ENCODE measurements around the gene P2RX2. TPM values are rescaled to one million over a fixed set of nuclear protein-coding genes. Genes with fewer than 3 reads are reported as not detected.

The P2RX2 gene
- total and polyA plus RNA-seq, 5 donors = not detected

DNA sequence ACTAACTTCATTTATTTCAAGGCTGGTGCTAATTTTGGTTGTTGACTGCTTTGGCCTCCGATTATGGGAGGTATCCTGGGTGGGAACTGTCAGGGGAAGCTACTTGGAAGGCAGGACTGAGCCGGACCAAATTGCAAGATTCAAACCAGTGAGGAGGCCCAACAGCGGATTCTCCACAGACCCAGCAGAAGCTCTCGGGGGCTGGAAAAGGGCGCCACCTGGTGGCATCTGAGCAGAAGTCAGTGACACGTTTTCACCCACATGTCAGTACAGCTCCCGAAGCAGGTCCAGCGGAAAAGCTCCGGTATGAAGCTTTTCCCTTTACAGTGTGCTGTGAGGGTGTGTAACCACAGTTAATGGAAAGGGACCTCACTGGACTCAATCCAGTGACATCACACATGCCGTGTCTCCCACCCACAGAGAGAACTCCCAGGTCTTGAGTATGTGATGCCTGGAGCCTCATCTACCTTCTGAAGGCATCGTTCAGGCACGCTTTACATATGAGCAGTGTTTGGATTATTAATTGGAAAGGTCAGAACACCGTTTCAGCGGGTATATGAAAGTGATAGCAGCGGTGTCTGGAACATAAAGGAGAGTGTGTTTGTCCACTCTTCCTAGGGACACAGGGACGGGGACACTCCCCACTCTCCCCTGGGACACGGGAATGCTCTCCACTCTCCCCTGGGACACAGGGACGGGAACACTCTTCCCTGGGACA lies 3.6 kb upstream of the P2RX2 start:
- H3K27me3 ChIP-seq (ENCODE audit: control insufficient read depth, insufficient read depth) = no peaks in the 10 kb centered on the region
- DNase-seq = peak; percentile 81 to 92 (median 90)
- 23% methylated on average over 18 of the region's 18 CpGs for WGBS

DNA sequence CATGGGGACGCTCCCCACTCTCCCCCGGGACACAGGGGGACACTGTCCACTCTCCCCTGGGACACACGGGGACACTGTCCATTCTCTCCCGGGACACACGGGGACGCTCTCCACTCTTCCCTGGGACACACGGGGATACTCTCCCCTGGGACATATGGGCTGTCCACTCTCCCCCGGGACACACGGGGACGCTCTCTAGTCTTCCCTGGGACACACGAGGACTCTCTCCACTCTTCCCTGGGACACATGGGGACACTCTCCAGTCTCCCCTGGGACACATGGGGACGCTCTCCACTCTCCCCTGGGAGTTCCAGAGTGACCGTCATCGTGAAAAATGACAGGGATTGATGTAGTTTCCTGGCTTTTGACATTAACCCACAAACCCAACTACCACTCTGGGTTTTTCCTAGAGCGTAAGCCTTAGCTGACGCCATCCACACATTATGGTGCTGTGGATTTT lies 3.0 kb upstream of the P2RX2 start:
- Histone ChIP-seq H3K4me1 (ENCODE audit: control insufficient read depth, insufficient read depth, low read length) (no peaks in the 10 kb centered on the region), H3K4me3 (ENCODE audit: low read length) (no peak overlapping the region), H3K27me3 (ENCODE audit: control insufficient read depth, insufficient read depth) (no peaks in the 10 kb centered on the region), H3K27ac (ENCODE audit: low read length) (no peak overlapping the region), H3K9me3 (ENCODE audit: control insufficient read depth, low read length) (peaks cover 8% of the 10 kb centered on the region)
- DNase-seq (peak in 1 of 3 donors; percentile 25), ATAC-seq (peak; percentile 4 to 11)
- intact Hi-C loops (cut with DNase I) = loop anchor here in 3 of 4 donors (2.0 to 10.0 kb wide), 3 partner anchors 201 to 461 kb away; no protein-coding TSS in a partner anchor
- WGBS = 75% methylated on average over 16 of the region's 16 CpGs

More for the DNA sequence above, 3.6 kb upstream of the P2RX2 start:
- Histone ChIP-seq H3K4me1 (ENCODE audit: control insufficient read depth, insufficient read depth, low read length) (no peaks in the 10 kb centered on the region), H3K27ac (ENCODE audit: low read length) (no peak overlapping the region), H3K9me3 (ENCODE audit: control insufficient read depth, low read length) (peaks cover 8% of the 10 kb centered on the region), H3K4me3 (ENCODE audit: low read length) (no peak overlapping the region)
- peak; percentile 86 to 89 for ATAC-seq
- intact Hi-C loops (cut with DNase I) = loop anchor here (2.0 to 10.0 kb wide), 4 partner anchors 198 to 460 kb away; no protein-coding TSS in a partner anchor

DNA sequence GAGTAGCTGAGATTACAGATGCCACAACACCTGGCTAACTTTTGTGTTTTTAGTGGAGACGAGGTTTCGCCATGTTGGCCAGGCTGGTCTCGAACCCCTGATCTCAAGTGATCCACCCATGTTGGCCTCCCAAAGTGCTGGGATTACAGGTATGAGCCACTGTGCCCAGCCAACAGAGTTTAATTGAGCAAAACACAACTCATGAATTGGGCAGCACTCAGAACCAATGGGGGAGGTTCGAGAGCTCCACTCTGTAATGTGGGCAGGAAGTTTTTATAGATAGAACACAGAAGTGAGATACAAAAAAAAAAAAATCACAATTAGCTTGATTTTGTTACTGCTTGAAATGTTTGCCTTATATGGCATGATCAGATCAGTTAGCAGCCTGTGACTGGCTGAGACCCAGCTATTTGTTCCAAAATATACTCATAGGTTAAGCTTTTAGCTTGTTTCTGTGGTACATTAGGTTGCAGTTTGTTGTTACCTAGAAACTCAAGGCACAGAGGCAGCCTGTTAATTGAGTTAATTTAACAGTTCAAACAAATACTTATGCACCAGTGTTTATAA lies 1.4 kb upstream of the P2RX2 start:
- no peak for DNase-seq

DNA sequence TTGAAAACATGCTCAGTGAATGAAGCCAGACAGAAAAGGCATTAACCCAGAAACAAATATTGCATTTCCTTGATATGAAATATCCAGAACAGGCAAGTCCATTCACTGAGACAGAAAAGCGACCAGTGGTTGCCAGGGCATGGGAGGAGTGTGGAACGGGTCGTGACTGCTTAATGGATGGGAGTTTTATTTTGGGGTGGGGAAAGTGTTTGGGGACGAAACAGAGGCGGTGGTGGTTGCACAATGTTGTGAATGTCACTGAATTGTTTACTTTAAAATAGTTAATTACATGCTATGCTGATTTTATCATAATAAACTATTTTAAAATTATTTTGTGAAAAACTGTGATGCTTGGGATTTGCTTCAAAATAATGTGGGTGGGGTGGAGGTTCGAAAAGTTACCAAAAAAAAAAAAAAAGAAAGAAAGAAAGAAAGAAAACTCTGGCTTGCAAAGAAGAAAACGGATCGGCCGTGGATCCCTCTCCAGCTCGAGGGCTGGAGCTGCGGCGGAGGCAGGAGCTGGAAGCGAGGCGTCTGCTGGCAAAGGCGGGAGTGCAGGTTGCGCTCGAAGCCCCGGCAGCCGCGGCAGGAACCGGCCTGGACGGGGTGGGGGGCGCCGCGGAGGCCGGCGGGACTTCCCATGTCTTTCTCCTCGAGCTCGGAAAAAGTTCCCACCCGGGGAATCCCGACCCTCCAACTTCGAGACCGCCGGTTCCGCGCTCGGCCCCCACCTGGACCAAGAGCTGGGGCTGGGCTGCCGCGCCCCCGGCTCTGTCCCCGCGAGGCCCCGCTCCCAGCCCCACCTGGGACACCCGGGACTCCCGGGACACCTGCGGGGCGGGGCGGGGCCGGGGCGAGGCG lies 524 bp upstream of the P2RX2 start:
- DNase-seq (peak in 1 of 3 donors; percentile 28), ATAC-seq (no peak)
- Histone ChIP-seq H3K27ac (ENCODE audit: low read length) (no peak overlapping the region), H3K27me3 (ENCODE audit: control insufficient read depth, insufficient read depth) (no peaks in the 10 kb centered on the region), H3K4me1 (ENCODE audit: control insufficient read depth, insufficient read depth, low read length) (no peaks in the 10 kb centered on the region), H3K4me3 (ENCODE audit: low read length) (peak overlapping the region; percentile 34), H3K9me3 (ENCODE audit: control insufficient read depth, low read length) (peaks cover 5% of the 10 kb centered on the region)
- WGBS = 6% methylated on average over 51 of the region's 51 CpGs
- intact Hi-C loops (cut with DNase I) = loop anchor here in 3 of 4 donors (5.0 to 10.0 kb wide), 2 partner anchors 206 to 463 kb away; no protein-coding TSS in a partner anchor

More for the DNA sequence above, 1.4 kb upstream of the P2RX2 start:
- WGBS = 79% methylated on average over 4 of the region's 4 CpGs
- ATAC-seq = no peak
- Histone ChIP-seq H3K4me1 (ENCODE audit: control insufficient read depth, insufficient read depth, low read length) (no peaks in the 10 kb centered on the region), H3K27me3 (ENCODE audit: control insufficient read depth, insufficient read depth) (no peaks in the 10 kb centered on the region), H3K4me3 (ENCODE audit: low read length) (no peak overlapping the region), H3K9me3 (ENCODE audit: control insufficient read depth, low read length) (peaks cover 5% of the 10 kb centered on the region), H3K27ac (ENCODE audit: low read length) (no peak overlapping the region)
- intact Hi-C loops (cut with DNase I) = loop anchor here in 3 of 4 donors (5.0 to 10.0 kb wide), 2 partner anchors 205 to 462 kb away; no protein-coding TSS in a partner anchor

DNA sequence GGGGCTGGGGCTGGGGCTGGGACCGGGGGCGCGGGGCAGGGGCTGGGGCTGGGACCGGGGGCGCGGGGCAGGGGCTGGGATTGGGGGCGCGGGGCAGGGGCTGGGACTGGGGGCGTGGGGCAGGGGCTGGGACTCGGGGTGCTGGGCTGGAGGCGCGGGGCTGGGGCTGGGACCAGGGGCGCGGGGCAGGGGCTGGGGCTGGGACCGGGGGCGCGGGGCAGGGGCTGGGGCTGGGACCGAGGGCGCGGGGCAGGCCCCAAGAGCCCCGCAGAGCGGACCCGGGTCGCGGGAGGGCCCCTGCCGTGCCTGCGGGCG lies 452 bp downstream of the P2RX2 start:
- Histone ChIP-seq H3K27ac (ENCODE audit: low read length) (no peak overlapping the region), H3K9me3 (ENCODE audit: control insufficient read depth, low read length) (peaks cover 5% of the 10 kb centered on the region), H3K27me3 (ENCODE audit: control insufficient read depth, insufficient read depth) (no peaks in the 10 kb centered on the region), H3K4me1 (ENCODE audit: control insufficient read depth, insufficient read depth, low read length) (no peaks in the 10 kb centered on the region), H3K4me3 (ENCODE audit: low read length) (no peak overlapping the region)
- intact Hi-C loops (cut with DNase I) = loop anchor here in 3 of 4 donors (5.0 to 10.0 kb wide), 2 partner anchors 207 to 464 kb away; no protein-coding TSS in a partner anchor
- WGBS = 8% methylated on average over 27 of the region's 28 CpGs
- DNase-seq = no peak
- ATAC-seq = no peak

DNA sequence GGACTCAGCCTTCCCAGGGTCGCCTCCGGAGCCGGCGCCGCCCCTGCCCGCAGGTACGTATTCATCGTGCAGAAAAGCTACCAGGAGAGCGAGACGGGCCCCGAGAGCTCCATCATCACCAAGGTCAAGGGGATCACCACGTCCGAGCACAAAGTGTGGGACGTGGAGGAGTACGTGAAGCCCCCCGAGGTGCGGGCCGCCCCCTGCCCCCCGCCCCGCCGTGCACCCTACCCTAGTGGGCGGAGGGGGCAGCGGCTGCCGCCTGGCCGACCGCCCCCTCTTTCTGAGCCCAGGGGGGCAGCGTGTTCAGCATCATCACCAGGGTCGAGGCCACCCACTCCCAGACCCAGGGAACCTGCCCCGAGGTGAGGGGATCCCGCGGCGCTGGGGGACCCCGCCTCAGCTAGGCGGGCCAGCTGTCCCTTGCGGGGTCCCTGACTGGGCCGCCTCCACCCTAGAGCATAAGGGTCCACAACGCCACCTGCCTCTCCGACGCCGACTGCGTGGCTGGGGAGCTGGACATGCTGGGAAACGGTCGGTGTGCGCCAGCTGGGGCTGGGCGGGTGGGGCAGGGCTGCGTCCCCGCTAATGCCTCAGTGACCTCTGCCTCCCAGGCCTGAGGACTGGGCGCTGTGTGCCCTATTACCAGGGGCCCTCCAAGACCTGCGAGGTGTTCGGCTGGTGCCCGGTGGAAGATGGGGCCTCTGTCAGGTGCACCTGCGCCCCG lies 973 bp downstream of the P2RX2 start:
- no peaks in the 10 kb centered on the region for H3K27me3 ChIP-seq (ENCODE audit: control insufficient read depth, insufficient read depth)
- H3K4me3 ChIP-seq (ENCODE audit: low read length) = no peak overlapping the region
- intact Hi-C loops (cut with DNase I) = loop anchor here in 3 of 4 donors (5.0 to 10.0 kb wide), 2 partner anchors 207 to 465 kb away; no protein-coding TSS in a partner anchor
- ATAC-seq (no peak), DNase-seq (peak in 1 of 3 donors; percentile 48)
- no peaks in the 10 kb centered on the region for H3K4me1 ChIP-seq (ENCODE audit: control insufficient read depth, insufficient read depth, low read length)
- peaks cover 5% of the 10 kb centered on the region for H3K9me3 ChIP-seq (ENCODE audit: control insufficient read depth, low read length)
- 19% methylated on average over 53 of the region's 53 CpGs for WGBS
- no peak overlapping the region for H3K27ac ChIP-seq (ENCODE audit: low read length)

DNA sequence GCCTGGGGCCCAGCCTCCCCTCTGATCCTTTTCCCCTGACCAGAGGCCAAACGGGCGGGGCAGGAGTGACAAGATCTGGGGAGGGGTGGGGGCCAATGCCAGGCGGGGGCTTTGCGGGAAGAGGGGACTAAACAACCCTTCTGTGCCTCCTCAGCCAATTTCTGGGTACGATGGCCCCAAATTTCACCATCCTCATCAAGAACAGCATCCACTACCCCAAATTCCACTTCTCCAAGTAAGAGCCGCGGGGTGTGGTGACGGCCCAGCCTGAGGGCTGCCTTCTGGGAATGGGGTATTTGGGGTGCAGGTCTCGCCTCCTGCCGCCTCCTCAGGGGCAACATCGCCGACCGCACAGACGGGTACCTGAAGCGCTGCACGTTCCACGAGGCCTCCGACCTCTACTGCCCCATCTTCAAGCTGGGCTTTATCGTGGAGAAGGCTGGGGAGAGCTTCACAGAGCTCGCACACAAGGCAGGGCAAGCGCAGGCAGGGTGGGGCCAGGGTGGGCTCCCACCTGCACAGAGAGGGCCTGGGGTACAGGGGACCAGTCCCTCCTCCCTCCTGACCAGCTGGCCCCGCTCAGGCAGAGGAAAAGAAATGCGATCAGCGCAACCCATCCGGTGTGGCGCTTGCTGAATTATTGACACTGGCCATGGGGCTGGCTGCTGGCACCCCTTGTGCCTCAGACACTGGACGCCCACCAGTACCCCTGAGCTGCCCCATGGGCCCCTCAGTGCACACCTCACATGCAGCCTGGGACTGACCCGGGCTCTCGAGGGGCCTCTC lies 1.7 kb downstream of the P2RX2 start:
- H3K4me1 ChIP-seq (ENCODE audit: control insufficient read depth, insufficient read depth, low read length) = no peaks in the 10 kb centered on the region
- no peaks in the 10 kb centered on the region for H3K27me3 ChIP-seq (ENCODE audit: control insufficient read depth, insufficient read depth)
- H3K27ac ChIP-seq (ENCODE audit: low read length) = no peak overlapping the region
- ATAC-seq (no peak), DNase-seq (peak in 1 of 3 donors; percentile 33)
- H3K4me3 ChIP-seq (ENCODE audit: low read length) = no peak overlapping the region
- 62% methylated on average over 29 of the region's 29 CpGs for WGBS
- intact Hi-C loops (cut with DNase I) = no loop called here
- peaks cover 5% of the 10 kb centered on the region for H3K9me3 ChIP-seq (ENCODE audit: control insufficient read depth, low read length)

DNA sequence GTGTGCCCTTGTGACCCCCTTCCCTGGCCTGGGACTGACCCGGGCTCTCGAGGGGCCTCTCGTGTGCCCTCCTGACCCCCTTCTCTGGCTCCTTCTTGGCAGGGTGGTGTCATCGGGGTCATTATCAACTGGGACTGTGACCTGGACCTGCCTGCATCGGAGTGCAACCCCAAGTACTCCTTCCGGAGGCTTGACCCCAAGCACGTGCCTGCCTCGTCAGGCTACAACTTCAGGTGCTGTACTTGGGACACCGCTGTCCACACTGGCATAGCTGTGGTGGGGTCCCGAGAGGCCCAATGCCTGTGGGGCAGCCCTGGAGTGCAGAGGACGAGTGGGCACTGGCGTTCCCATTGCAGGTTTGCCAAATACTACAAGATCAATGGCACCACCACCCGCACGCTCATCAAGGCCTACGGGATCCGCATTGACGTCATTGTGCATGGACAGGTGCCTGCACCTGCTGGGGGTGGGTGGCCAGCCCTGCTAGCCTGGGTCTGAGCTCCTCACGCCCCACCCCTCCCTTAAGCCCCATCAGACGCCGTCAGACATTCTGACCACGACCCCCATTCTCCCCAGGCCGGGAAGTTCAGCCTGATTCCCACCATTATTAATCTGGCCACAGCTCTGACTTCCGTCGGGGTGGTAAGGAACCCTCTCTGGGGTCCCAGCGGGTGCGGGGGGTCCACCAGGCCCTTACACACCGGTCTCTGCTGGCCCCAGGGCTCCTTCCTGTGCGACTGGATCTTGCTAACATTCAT lies 2.5 kb downstream of the P2RX2 start:
- no peak for ATAC-seq
- Histone ChIP-seq H3K4me1 (ENCODE audit: control insufficient read depth, insufficient read depth, low read length) (no peaks in the 10 kb centered on the region), H3K9me3 (ENCODE audit: control insufficient read depth, low read length) (peaks cover 5% of the 10 kb centered on the region), H3K27ac (ENCODE audit: low read length) (no peak overlapping the region), H3K4me3 (ENCODE audit: low read length) (no peak overlapping the region), H3K27me3 (ENCODE audit: control insufficient read depth, insufficient read depth) (no peaks in the 10 kb centered on the region)
- 73% methylated on average over 28 of the region's 28 CpGs for WGBS
- intact Hi-C loops (cut with DNase I) = no loop called here
- peak in 1 of 3 donors; percentile 39 for DNase-seq

DNA sequence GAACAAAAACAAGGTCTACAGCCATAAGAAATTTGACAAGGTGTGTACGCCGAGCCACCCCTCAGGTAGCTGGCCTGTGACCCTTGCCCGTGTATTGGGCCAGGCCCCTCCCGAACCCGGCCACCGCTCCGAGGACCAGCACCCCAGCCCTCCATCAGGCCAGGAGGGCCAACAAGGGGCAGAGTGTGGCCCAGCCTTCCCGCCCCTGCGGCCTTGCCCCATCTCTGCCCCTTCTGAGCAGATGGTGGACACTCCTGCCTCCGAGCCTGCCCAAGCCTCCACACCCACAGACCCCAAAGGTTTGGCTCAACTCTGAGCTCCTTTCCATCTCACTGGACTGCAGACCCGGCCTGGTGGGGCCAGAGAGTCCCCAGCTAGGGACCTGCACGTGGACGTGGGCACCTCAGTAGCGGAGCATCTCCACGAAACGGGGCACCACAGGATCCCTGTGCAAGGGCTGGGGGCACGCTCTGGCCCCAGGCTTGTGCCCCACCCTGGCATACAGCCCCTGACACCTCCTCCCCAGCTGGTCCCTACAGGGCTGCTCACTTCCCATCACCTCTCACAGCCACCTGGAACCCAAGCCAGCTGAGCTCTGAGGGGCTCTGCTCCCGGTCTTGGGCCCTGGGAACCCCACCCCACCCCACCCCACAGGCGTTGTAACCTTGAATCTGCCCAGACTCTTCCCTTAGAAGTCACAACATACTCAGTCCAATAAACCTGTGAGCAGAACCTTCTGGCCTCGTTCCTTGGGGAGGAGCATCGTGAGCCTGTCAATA lies 3.3 kb downstream of the P2RX2 start:
- H3K27me3 ChIP-seq (ENCODE audit: control insufficient read depth, insufficient read depth) = no peaks in the 10 kb centered on the region
- ATAC-seq (no peak), DNase-seq (peak in 1 of 3 donors; percentile 32)
- peaks cover 2% of the 10 kb centered on the region for H3K9me3 ChIP-seq (ENCODE audit: control insufficient read depth, low read length)
- H3K27ac ChIP-seq (ENCODE audit: low read length) = no peak overlapping the region
- no peak overlapping the region for H3K4me3 ChIP-seq (ENCODE audit: low read length)
- intact Hi-C loops (cut with DNase I) = no loop called here
- H3K4me1 ChIP-seq (ENCODE audit: control insufficient read depth, insufficient read depth, low read length) = no peaks in the 10 kb centered on the region
- WGBS = 83% methylated on average over 21 of the region's 21 CpGs

Data from right cardiac atrium (tissue), 5 donors.